Hindlimb muscle (tissue), 1 donor: ENCODE data around the gene IL32. TPM values are rescaled to one million over a fixed set of nuclear protein-coding genes. Genes with fewer than 3 reads are reported as not detected.

Source experiments
- DNase-seq: peaks from one replicate; pipeline ENCODE4 v3.0.0-alpha.2; 2013
- polyA plus RNA-seq: library from polyadenylated mRNA; unstranded; fragments of 120-200 nt; gene quantifications from one replicate; pipeline ENCODE4 v1.2.1, GENCODE V29; 2013; ENCODE audit not compliant: insufficient read length

Gene IL32
- polyA plus RNA-seq, 1 donor, result 161 TPM

DNA sequence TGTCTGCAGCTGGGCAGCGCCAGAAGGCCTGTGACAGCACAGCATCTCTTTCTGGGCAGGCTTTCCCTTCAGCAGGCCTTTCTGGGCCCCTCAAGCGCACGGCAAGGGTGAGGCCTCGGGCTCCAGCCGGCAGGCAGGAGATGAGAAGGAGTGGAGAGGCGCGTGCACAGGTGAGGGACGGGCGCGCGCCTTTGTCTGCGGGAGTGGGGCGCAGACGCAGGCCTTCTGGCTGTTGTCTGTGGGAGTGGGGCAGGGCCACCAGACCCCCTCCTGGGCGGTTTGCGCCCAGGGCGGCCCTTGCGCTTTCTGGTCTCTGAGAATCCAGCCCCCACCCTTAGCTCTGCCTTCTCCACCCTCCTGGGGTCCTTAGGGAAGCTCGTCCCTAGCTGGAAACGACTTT, 53.4 kb downstream of the IL32 start:
- DNase-seq, result no peak

Other genes starting within 250 kb of the IL32 start
- gene PRSS21, start 248.4 kb upstream of the IL32 start, polyA plus RNA-seq, result not detected
- 0.56 TPM for gene ZG16B, start 235.3 kb upstream of the IL32 start, polyA plus RNA-seq
- not detected for gene PRSS22, start 207.5 kb upstream of the IL32 start, polyA plus RNA-seq
- 16.1 TPM for gene FLYWCH2, start 182.4 kb upstream of the IL32 start, polyA plus RNA-seq
- 23.7 TPM for gene FLYWCH1, start 153.7 kb upstream of the IL32 start, polyA plus RNA-seq
- gene KREMEN2, start 101.4 kb upstream of the IL32 start, polyA plus RNA-seq, result 6.1 TPM
- 7.0 TPM for gene PAQR4, start 96.3 kb upstream of the IL32 start, polyA plus RNA-seq
- gene PKMYT1, start 85.2 kb upstream of the IL32 start, polyA plus RNA-seq, result 11.4 TPM
- 2.2 TPM for gene CLDN9, start 52.7 kb upstream of the IL32 start, polyA plus RNA-seq
- gene CLDN6, start 47.5 kb upstream of the IL32 start, polyA plus RNA-seq, result 0.32 TPM
- 42.5 TPM for gene TNFRSF12A, start 45.3 kb upstream of the IL32 start, polyA plus RNA-seq
- gene HCFC1R1, start 41.7 kb upstream of the IL32 start, polyA plus RNA-seq, result 121 TPM
- 21.8 TPM for gene THOC6, start 41.6 kb upstream of the IL32 start, polyA plus RNA-seq
- gene BICDL2, start 28.7 kb upstream of the IL32 start, polyA plus RNA-seq, result not detected
- gene MMP25, start 19.1 kb upstream of the IL32 start, polyA plus RNA-seq, result 2.1 TPM
- gene ZSCAN10, start 33.7 kb downstream of the IL32 start, polyA plus RNA-seq, result 0.34 TPM
- 15.1 TPM for gene ZNF205, start 46.9 kb downstream of the IL32 start, polyA plus RNA-seq
- gene ZNF213, start 69.4 kb downstream of the IL32 start, polyA plus RNA-seq, result 15.5 TPM
- gene OR1F1, start 122.6 kb downstream of the IL32 start, polyA plus RNA-seq, result not detected
- gene ZNF200, start 169.5 kb downstream of the IL32 start, polyA plus RNA-seq, result 5.9 TPM
- gene MEFV, start 191.0 kb downstream of the IL32 start, polyA plus RNA-seq, result 0.40 TPM
- 28.4 TPM for gene ZNF263, start 217.9 kb downstream of the IL32 start, polyA plus RNA-seq
- 7.7 TPM for gene TIGD7, start 239.8 kb downstream of the IL32 start, polyA plus RNA-seq
- 30.2 TPM for gene ZNF75A, start 239.9 kb downstream of the IL32 start, polyA plus RNA-seq